ENCODE results near the gene PHF10.

The PHF10 gene

DNA sequence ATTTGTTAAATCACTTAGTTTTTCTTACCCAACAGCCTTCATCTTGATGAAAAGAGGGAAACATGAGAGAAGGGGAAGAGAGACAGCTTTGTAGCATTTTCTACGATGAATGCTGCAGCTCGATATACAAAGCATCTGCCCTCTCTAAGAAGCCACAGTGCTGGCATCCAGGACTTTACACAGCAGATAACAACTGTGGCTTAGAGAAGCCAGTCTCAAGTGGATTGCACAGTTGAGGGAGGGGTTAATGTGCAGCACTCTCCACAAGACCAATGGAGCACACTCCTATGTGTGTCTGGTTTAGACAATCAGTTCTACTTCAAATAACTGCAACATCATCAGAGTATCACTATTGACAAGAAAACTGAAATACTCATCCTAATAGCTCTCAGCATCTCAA is 16.5 kb downstream of the PHF10 start:
- Histone ChIP-seq H3K27ac (replicated peaks) (no peak overlapping the region), H3K27me3 (ENCODE audit: insufficient read depth, poor library complexity, severe bottlenecking) (no peaks in the 10 kb centered on the region), H3K4me3 (replicated peaks; ENCODE audit: insufficient read depth, low read length) (no peak overlapping the region)
- no peak for TF ChIP-seq POLR2AphosphoS5 (IDR thresholded peaks at IDR 0.05; ENCODE audit: low read depth)
- TF ChIP-seq GABPA (IDR thresholded peaks at IDR 0.05; ENCODE audit: low read depth) = no peak
- no peak for TF ChIP-seq SPI1 (IDR thresholded peaks at IDR 0.05; ENCODE audit: borderline replicate concordance, low read depth)
- TF ChIP-seq, protein P1, sequence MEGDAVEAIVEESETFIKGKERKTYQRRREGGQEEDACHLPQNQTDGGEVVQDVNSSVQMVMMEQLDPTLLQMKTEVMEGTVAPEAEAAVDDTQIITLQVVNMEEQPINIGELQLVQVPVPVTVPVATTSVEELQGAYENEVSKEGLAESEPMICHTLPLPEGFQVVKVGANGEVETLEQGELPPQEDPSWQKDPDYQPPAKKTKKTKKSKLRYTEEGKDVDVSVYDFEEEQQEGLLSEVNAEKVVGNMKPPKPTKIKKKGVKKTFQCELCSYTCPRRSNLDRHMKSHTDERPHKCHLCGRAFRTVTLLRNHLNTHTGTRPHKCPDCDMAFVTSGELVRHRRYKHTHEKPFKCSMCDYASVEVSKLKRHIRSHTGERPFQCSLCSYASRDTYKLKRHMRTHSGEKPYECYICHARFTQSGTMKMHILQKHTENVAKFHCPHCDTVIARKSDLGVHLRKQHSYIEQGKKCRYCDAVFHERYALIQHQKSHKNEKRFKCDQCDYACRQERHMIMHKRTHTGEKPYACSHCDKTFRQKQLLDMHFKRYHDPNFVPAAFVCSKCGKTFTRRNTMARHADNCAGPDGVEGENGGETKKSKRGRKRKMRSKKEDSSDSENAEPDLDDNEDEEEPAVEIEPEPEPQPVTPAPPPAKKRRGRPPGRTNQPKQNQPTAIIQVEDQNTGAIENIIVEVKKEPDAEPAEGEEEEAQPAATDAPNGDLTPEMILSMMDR (IDR thresholded peaks at IDR 0.05; ENCODE audit: insufficient read depth, low read length) = no peak
- TF ChIP-seq, protein P2, sequence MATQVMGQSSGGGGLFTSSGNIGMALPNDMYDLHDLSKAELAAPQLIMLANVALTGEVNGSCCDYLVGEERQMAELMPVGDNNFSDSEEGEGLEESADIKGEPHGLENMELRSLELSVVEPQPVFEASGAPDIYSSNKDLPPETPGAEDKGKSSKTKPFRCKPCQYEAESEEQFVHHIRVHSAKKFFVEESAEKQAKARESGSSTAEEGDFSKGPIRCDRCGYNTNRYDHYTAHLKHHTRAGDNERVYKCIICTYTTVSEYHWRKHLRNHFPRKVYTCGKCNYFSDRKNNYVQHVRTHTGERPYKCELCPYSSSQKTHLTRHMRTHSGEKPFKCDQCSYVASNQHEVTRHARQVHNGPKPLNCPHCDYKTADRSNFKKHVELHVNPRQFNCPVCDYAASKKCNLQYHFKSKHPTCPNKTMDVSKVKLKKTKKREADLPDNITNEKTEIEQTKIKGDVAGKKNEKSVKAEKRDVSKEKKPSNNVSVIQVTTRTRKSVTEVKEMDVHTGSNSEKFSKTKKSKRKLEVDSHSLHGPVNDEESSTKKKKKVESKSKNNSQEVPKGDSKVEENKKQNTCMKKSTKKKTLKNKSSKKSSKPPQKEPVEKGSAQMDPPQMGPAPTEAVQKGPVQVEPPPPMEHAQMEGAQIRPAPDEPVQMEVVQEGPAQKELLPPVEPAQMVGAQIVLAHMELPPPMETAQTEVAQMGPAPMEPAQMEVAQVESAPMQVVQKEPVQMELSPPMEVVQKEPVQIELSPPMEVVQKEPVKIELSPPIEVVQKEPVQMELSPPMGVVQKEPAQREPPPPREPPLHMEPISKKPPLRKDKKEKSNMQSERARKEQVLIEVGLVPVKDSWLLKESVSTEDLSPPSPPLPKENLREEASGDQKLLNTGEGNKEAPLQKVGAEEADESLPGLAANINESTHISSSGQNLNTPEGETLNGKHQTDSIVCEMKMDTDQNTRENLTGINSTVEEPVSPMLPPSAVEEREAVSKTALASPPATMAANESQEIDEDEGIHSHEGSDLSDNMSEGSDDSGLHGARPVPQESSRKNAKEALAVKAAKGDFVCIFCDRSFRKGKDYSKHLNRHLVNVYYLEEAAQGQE (IDR thresholded peaks at IDR 0.05; ENCODE audit: insufficient replicate concordance, low read depth) = no peak
- DNase-seq (ENCODE audit: low read depth in 1 of 2, low spot score in 1 of 2) = no peak

DNA sequence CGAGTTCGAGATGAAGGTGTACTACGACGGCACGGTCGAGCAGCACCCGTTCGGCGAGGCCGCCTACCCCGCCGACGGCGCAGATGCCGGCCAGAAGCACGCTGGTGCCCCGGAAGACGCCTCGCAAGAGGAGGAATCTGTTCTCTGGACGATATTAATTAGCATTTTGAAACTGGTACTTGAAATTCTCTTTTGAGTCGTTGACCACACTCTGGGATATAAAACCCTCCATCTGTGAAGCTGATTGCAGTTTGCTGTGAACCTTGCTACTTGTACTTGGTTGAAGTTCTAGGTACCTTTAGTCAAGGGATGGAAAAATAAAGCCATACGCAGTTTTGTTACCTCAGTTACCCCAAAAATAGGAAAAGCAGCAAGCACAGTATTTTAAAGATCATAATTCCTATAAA is 21.5 kb downstream of the PHF10 start:
- TF ChIP-seq, protein P1 (IDR thresholded peaks at IDR 0.05; ENCODE audit: insufficient read depth, low read length) = no peak
- TF ChIP-seq, protein P2 (IDR thresholded peaks at IDR 0.05; ENCODE audit: insufficient replicate concordance, low read depth) = no peak
- TF ChIP-seq POLR2AphosphoS5 (IDR thresholded peaks at IDR 0.05; ENCODE audit: low read depth) = peak; percentile 45; the same call in 1 of the 2 replicates
- TF ChIP-seq SPI1 (IDR thresholded peaks at IDR 0.05; ENCODE audit: borderline replicate concordance, low read depth) = no peak
- TF ChIP-seq GABPA (IDR thresholded peaks at IDR 0.05; ENCODE audit: low read depth) = no peak
- H3K27ac ChIP-seq (replicated peaks) = peak overlapping the region; percentile 88
- DNase-seq (ENCODE audit: low read depth in 1 of 2, low spot score in 1 of 2) = no peak
- H3K4me3 ChIP-seq (replicated peaks; ENCODE audit: insufficient read depth, low read length) = peak overlapping the region; percentile 94
- H3K27me3 ChIP-seq (ENCODE audit: insufficient read depth, poor library complexity, severe bottlenecking) = no peaks in the 10 kb centered on the region

DNA sequence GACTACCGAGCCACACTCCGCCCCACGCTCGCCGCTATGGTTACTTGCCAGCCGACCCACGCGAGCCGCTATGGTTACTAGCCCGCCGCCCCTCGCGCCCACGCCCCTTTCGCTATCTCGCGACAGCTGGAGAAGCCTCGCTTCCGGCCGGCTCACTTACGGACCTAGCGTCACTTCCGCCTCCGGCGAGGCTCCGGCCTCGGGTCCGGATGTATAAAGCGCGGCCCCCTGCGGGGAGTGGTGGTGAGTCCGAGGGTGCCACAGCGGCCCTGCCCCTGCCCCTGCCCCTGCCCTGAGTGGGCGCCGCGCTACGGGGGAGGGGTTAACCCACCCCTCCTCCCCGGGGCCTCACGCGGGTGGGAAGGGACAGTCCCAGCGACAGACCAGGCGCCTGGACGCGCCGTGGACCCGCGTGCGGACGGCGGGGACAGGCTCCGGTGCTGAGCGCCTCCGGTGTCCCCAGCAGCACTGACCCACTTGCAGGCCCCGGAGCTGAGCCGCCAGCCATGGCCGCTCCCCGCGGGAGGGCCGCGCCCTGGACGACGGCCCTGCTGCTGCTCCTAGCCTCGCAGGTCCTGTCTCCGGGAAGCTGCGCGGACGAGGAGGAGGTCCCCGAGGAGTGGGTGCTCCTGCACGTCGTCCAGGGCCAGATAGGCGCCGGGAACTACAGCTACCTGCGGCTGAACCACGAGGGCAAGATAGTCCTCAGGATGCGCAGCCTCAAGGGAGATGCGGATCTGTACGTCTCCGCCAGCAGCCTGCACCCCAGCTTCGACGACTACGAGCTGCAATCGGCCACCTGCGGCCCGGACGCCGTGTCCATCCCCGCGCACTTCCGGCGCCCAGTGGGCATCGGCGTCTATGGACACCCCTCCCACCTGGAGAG is 22.1 kb downstream of the PHF10 start, which contains the start of the genes C6orf120 and WDR27:
Gene C6orf120 (plus strand): TSS at position 173 of the 886 bp plus-strand sequence. CDS start 334 bp downstream, at position 507.
Gene WDR27 (minus strand): TSS at position 76 of the 886 bp plus-strand sequence. CDS start 13,024 bp downstream, outside the sequence.
- Histone ChIP-seq H3K27ac (replicated peaks) (peak within 1 kb of the TSS; percentile 88), H3K27me3 (ENCODE audit: insufficient read depth, poor library complexity, severe bottlenecking) (no peaks in the 10 kb centered on the region), H3K4me3 (replicated peaks; ENCODE audit: insufficient read depth, low read length) (peak within 1 kb of the TSS; percentile 94)
- TF ChIP-seq POLR2AphosphoS5 (IDR thresholded peaks at IDR 0.05; ENCODE audit: low read depth) = peak; percentile 90
- TF ChIP-seq, protein P1 (IDR thresholded peaks at IDR 0.05; ENCODE audit: insufficient read depth, low read length) = no peak
- TF ChIP-seq, protein P2 (IDR thresholded peaks at IDR 0.05; ENCODE audit: insufficient replicate concordance, low read depth) = no peak
- TF ChIP-seq GABPA (IDR thresholded peaks at IDR 0.05; ENCODE audit: low read depth) = peak; percentile 89
- peak; percentile 94 to 96 for DNase-seq (ENCODE audit: low read depth in 1 of 2, low spot score in 1 of 2)

Measured in HL-60 (cell line).